Endothelial cell of umbilical vein (primary cell): Measurements from ENCODE around the gene CFAP77. TPM values are rescaled to one million over a fixed set of nuclear protein-coding genes. Genes with fewer than 3 reads are reported as not detected.

ENCODE experiments used
- BruUV-seq: library from RNA; stranded (reverse); fragments of 400-500 nt; replicated peaks from 2 replicates; lab custom pipeline; 2021; lab: Mats Ljungman, UMichigan
- CTCF ChIA-PET: fragments of 300-600, 350-600 bp; sonication (Branson Sonifier 250); formaldehyde crosslinking; loops from one replicate; lab custom pipeline; 2021; ENCODE audit warnings: antibody characterized with exemption, inconsistent platforms; lab: Charles Lee
- POLR2A ChIA-PET: fragments of 300-600, 350-600 bp; sonication (Branson Sonifier 250); formaldehyde crosslinking; loops from one replicate; lab custom pipeline; 2021; ENCODE audit warnings: antibody characterized with exemption, inconsistent platforms; lab: Charles Lee
- DNase-seq: peaks from one replicate; pipeline ENCODE4 v3.0.0-alpha.2; 2011; ENCODE audit warnings: low read depth, low spot score
- FAIRE-seq: peaks from 2 replicates; lab custom pipeline; 2011; peaks lifted over from hg19 to GRCh38; lab: Jason Lieb, UNC
- H2AFZ ChIP-seq: 2 replicates; pipeline ENCODE4 v1.6.0; 2012; ENCODE audit warnings: low read depth, low read length, control low read depth, inconsistent platforms
- H3K27ac ChIP-seq: 2 replicates; pipeline ENCODE4 v1.5.1; 2011; ENCODE audit warnings: low read depth, mild to moderate bottlenecking, control low read depth, low read length, moderate library complexity; ENCODE audit not compliant: insufficient read depth
- H3K27me3 ChIP-seq, 2 experiments: 2 replicates each; pipeline versions ENCODE4 v1.6.0 to v1.6.1; 2011; ENCODE audit warnings: low read length in 2 of 2, mixed read lengths in 1 of 2; ENCODE audit not compliant: control insufficient read depth in 2 of 2, insufficient read depth in 2 of 2
- H3K36me3 ChIP-seq, 2 experiments: 2 replicates in 1 of 2; 3 replicates in 1 of 2; pipeline ENCODE4 v1.5.1; 2011; ENCODE audit warnings: low read length in 2 of 2, mild to moderate bottlenecking in 1 of 2, moderate library complexity in 1 of 2; ENCODE audit not compliant: control insufficient read depth in 2 of 2, insufficient read depth in 2 of 2; ENCODE audit errors: extremely low read depth in 1 of 2
- H3K4me1 ChIP-seq: 3 replicates; pipeline ENCODE4 v1.5.1; 2011; ENCODE audit warnings: mild to moderate bottlenecking, low read length; ENCODE audit not compliant: control insufficient read depth, insufficient read depth; ENCODE audit errors: extremely low read depth
- H3K4me2 ChIP-seq: 2 replicates; pipeline ENCODE4 v1.6.1; 2011; ENCODE audit warnings: low read length, control low read depth, mixed read lengths; ENCODE audit not compliant: insufficient read depth
- H3K4me3 ChIP-seq, 3 experiments: fragments of 200-600 bp in 1 of 3; sonication (generic), shearing (Covaris generic) in 1 of 3; replicated peaks in 1 of 3; 2 replicates each; pipeline ENCODE4 v1.5.1; 2011 to 2016; ENCODE audit warnings: control low read depth in 3 of 3, low read length in 3 of 3, mild to moderate bottlenecking in 2 of 3, inconsistent platforms in 1 of 3, low read depth in 1 of 3, moderate library complexity in 1 of 3; ENCODE audit not compliant: insufficient read depth in 1 of 3
- H3K79me2 ChIP-seq: 2 replicates; pipeline ENCODE4 v1.6.0; 2012; ENCODE audit warnings: low read length, inconsistent platforms; ENCODE audit not compliant: control insufficient read depth, insufficient read depth
- H3K9ac ChIP-seq: replicated peaks from 2 replicates; pipeline ENCODE3; 2011; ENCODE audit warnings: low read length, control low read depth; ENCODE audit not compliant: insufficient read depth; ENCODE audit errors: extremely low read depth
- H3K9me1 ChIP-seq: replicated peaks from 3 replicates; pipeline ENCODE4 v1.6.0; 2011; ENCODE audit warnings: mild to moderate bottlenecking, low read length; ENCODE audit not compliant: control insufficient read depth, insufficient read depth; ENCODE audit errors: extremely low read depth
- H3K9me3 ChIP-seq: replicated peaks from 2 replicates; pipeline ENCODE4 v1.5.1; 2012; ENCODE audit warnings: low read length, inconsistent platforms; ENCODE audit not compliant: control insufficient read depth, insufficient read depth
- H4K20me1 ChIP-seq: replicated peaks from 2 replicates; pipeline ENCODE3; 2011; ENCODE audit warnings: mild to moderate bottlenecking, low read length; ENCODE audit not compliant: control insufficient read depth, insufficient read depth; ENCODE audit errors: extremely low read depth
- CTCF ChIP-seq, 2 donors: IDR thresholded peaks; 1 replicate in 1 of 2; 2 replicates in 1 of 2; pipeline ENCODE4 v1.5.1; 2011; ENCODE audit warnings: low read length in 2 of 2, mild to moderate bottlenecking in 2 of 2, moderate library complexity in 2 of 2, control low read depth in 1 of 2, inconsistent platforms in 1 of 2, low read depth in 1 of 2; ENCODE audit not compliant: insufficient read depth in 1 of 2; ENCODE audit errors: extremely low read depth in 1 of 2
- EZH2 ChIP-seq: IDR thresholded peaks from 2 replicates; pipeline ENCODE4 v1.6.1; 2012; ENCODE audit warnings: borderline replicate concordance, low read depth, mild to moderate bottlenecking, moderate library complexity, low read length, inconsistent platforms; ENCODE audit not compliant: severe bottlenecking
- FOS ChIP-seq: IDR thresholded peaks from 2 replicates; pipeline ENCODE4 v1.6.1; 2011; ENCODE audit warnings: mild to moderate bottlenecking, low read length, moderate library complexity, borderline replicate concordance; ENCODE audit not compliant: insufficient read depth
- GATA2 ChIP-seq: IDR thresholded peaks from 2 replicates; pipeline ENCODE4 v1.7.0; 2011; ENCODE audit warnings: low read depth, mild to moderate bottlenecking, moderate library complexity, mixed read lengths, low read length; ENCODE audit not compliant: insufficient read length, insufficient read depth
- JUN ChIP-seq: IDR thresholded peaks from 2 replicates; pipeline ENCODE4 v1.6.1; 2011; ENCODE audit warnings: borderline replicate concordance, low read depth; ENCODE audit not compliant: insufficient read length, insufficient read depth
- MYC ChIP-seq: IDR thresholded peaks from one replicate; pipeline ENCODE4 v1.6.1; 2011; ENCODE audit warnings: mild to moderate bottlenecking, low read depth, low read length
- POLR2A ChIP-seq: IDR thresholded peaks from 2 replicates; pipeline ENCODE4 v1.6.1; 2012; ENCODE audit warnings: low read depth, mild to moderate bottlenecking, control low read depth, low read length
- POLR2AphosphoS5 ChIP-seq: IDR thresholded peaks from 2 replicates; pipeline ENCODE4 v1.6.1; 2012; ENCODE audit warnings: low read depth, mild to moderate bottlenecking, control low read depth, low read length, moderate library complexity; ENCODE audit not compliant: insufficient read depth
- dilution Hi-C: fragments of 300-500 bp; cut with MboI; formaldehyde crosslinking; loops from one replicate; pipeline ENCODE4 v1.15.0; 2019; ENCODE audit warnings: low sequenced_read_pairs; ENCODE audit not compliant: extremely low pct_ligation_motif_present
- intact Hi-C: fragments of 100-400 bp; cut with micrococcal nuclease; formaldehyde crosslinking; loops from one replicate; pipeline ENCODE4 v1.10.0; 2022
- polyA plus RNA-seq, 4 experiments: library from polyadenylated mRNA; depleted of rRNA in 3 of 4; stranded (reverse) in 3 of 4; unstranded in 1 of 4; fragments of >200 nt; gene quantifications; 2 replicates each; pipeline versions ENCODE4 v1.2.1 to v1.2.3, GENCODE V29; 2011 to 2012; ENCODE audit warnings: missing spikeins in 1 of 4
- total RNA-seq: library from RNA; stranded (reverse); gene quantifications from 2 replicates; pipeline ENCODE4 v1.2.3, GENCODE V29; 2021
- TF ChIP-seq, protein P1 (sequence below): IDR thresholded peaks from 2 replicates; pipeline ENCODE4 v1.6.1; 2011; ENCODE audit not compliant: insufficient read depth, insufficient read length

The CFAP77 gene
- total and polyA plus RNA-seq, 2 donors (not counting 3 experiments of a cell fraction or from before 2014, with no cell fraction given): not detected

GRCh38 chr9:132486706-132487350, 76.8 kb downstream of the CFAP77 start:
- Histone ChIP-seq H3K79me2 (no peaks in the 10 kb centered on the region), H4K20me1 (no peaks in the 10 kb centered on the region), H3K9me3 (no peaks in the 10 kb centered on the region), H3K4me3 (no peak overlapping the region), H3K4me2 (no peak overlapping the region), H3K27me3 (peaks cover 15 to 27% of the 10 kb centered on the region in 2 experiments), H2AFZ (no peak overlapping the region), H3K9ac (no peak overlapping the region), H3K27ac (no peak overlapping the region), H3K36me3 (no peaks in the 10 kb centered on the region), H3K9me1 (no peaks in the 10 kb centered on the region), H3K4me1 (no peaks in the 10 kb centered on the region)
- POLR2A ChIA-PET: no interaction called here
- no peak for FAIRE-seq
- no peak for DNase-seq
- no TSS peak for BruUV-seq
- intact Hi-C loops: no loop called here
- TF ChIP-seq JUN (no peak), POLR2A (no peak), CTCF (IDR thresholded peaks at IDR 0.05; ENCODE audit: extremely low read depth in 1 of 2, insufficient read depth in 1 of 2, low read depth in 1 of 2, low read length in 2 of 2) (no peak), EZH2 (no peak), FOS (no peak), POLR2AphosphoS5 (no peak), MYC (no peak), GATA2 (no peak)
- TF ChIP-seq, protein P1, sequence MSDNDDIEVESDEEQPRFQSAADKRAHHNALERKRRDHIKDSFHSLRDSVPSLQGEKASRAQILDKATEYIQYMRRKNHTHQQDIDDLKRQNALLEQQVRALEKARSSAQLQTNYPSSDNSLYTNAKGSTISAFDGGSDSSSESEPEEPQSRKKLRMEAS: no peak
- dilution Hi-C loops: no loop called here
- CTCF ChIA-PET: no interaction called here
